H9 (cell line): ENCODE data around the gene PHF21A. TPM values are rescaled to one million over a fixed set of nuclear protein-coding genes. Genes with fewer than 3 reads are reported as not detected.

Experiments
- DNase-seq: peaks from one replicate; pipeline ENCODE4 v3.0.0-alpha.2; 2017
- H2AFZ ChIP-seq: one replicate; pipeline ENCODE4 v1.6.1; 2013; ENCODE audit warnings: mild to moderate bottlenecking, low read length, control low read depth, moderate library complexity
- H2AK5ac ChIP-seq: 2 replicates; pipeline ENCODE4 v1.6.1; 2013; ENCODE audit warnings: low read length, control low read depth, mixed read lengths; ENCODE audit not compliant: insufficient read length
- H2BK120ac ChIP-seq: one replicate; pipeline ENCODE4 v1.6.1; 2013; ENCODE audit warnings: low read depth, mild to moderate bottlenecking, low read length, control low read depth, inconsistent platforms; ENCODE audit not compliant: poor library complexity, severe bottlenecking
- H2BK12ac ChIP-seq: 2 replicates; pipeline ENCODE4 v1.6.1; 2013; ENCODE audit warnings: low read length, control low read depth, mixed read lengths, low read depth; ENCODE audit not compliant: insufficient read length
- H2BK15ac ChIP-seq: 2 replicates; pipeline ENCODE4 v1.6.1; 2013; ENCODE audit warnings: low read depth, low read length, control low read depth
- H2BK20ac ChIP-seq: one replicate; pipeline ENCODE4 v1.6.1; 2013; ENCODE audit warnings: low read depth, mild to moderate bottlenecking, low read length, control low read depth, inconsistent platforms; ENCODE audit not compliant: poor library complexity, severe bottlenecking
- H2BK5ac ChIP-seq: 2 replicates; pipeline ENCODE4 v1.6.1; 2013; ENCODE audit warnings: low read length, control low read depth, mixed read lengths; ENCODE audit not compliant: insufficient read length
- H3K14ac ChIP-seq: 2 replicates; pipeline ENCODE4 v1.6.1; 2013; ENCODE audit warnings: low read length, control low read depth; ENCODE audit not compliant: insufficient read depth
- H3K18ac ChIP-seq: 2 replicates; pipeline ENCODE4 v1.6.1; 2013; ENCODE audit warnings: low read depth, mild to moderate bottlenecking, mixed read lengths, low read length, control low read depth; ENCODE audit not compliant: insufficient read length
- H3K23ac ChIP-seq: 2 replicates; pipeline ENCODE4 v1.6.1; 2013; ENCODE audit warnings: low read length, control low read depth, mixed read lengths, low read depth; ENCODE audit not compliant: insufficient read length
- H3K23me2 ChIP-seq: 2 replicates; pipeline ENCODE4 v1.6.1; 2013; ENCODE audit warnings: low read depth, mild to moderate bottlenecking, mixed read lengths, low read length, control low read depth; ENCODE audit not compliant: insufficient read length, poor library complexity, severe bottlenecking
- H3K27ac ChIP-seq: 2 replicates; pipeline ENCODE4 v1.5.1; 2013; ENCODE audit warnings: low read length, control low read depth, mixed read lengths, low read depth; ENCODE audit not compliant: insufficient read length
- H3K27me3 ChIP-seq: 2 replicates; pipeline ENCODE4 v1.6.1; 2013; ENCODE audit warnings: low read length, control low read depth, inconsistent platforms; ENCODE audit not compliant: insufficient read depth
- H3K4ac ChIP-seq: 2 replicates; pipeline ENCODE4 v1.6.1; 2013; ENCODE audit warnings: low read depth, mild to moderate bottlenecking, control low read depth, inconsistent platforms, low read length, moderate library complexity
- H3K4me1 ChIP-seq: 2 replicates; pipeline ENCODE4 v1.6.1; 2013; ENCODE audit warnings: low read length, control low read depth, inconsistent platforms; ENCODE audit not compliant: insufficient read depth
- H3K4me2 ChIP-seq: 2 replicates; pipeline ENCODE4 v1.6.1; 2013; ENCODE audit warnings: low read length, control low read depth, mixed read lengths; ENCODE audit not compliant: insufficient read length, insufficient read depth
- H3K56ac ChIP-seq: 2 replicates; pipeline ENCODE4 v1.6.1; 2013; ENCODE audit warnings: low read depth, mild to moderate bottlenecking, mixed read lengths, low read length, control low read depth; ENCODE audit not compliant: insufficient read length
- H3K79me1 ChIP-seq: 2 replicates; pipeline ENCODE4 v1.6.1; 2013; ENCODE audit warnings: low read depth, mild to moderate bottlenecking, moderate library complexity, low read length, control low read depth, inconsistent platforms; ENCODE audit not compliant: insufficient read depth, poor library complexity, severe bottlenecking
- H3K79me2 ChIP-seq: 2 replicates; pipeline ENCODE4 v1.6.1; 2013; ENCODE audit warnings: low read length, control low read depth, inconsistent platforms; ENCODE audit not compliant: insufficient read depth
- H3K9ac ChIP-seq: 2 replicates; pipeline ENCODE4 v1.6.1; 2013; ENCODE audit warnings: low read length, control low read depth, mixed read lengths; ENCODE audit not compliant: insufficient read length; ENCODE audit errors: extremely low read depth
- H3K9me3 ChIP-seq: one replicate; pipeline ENCODE4 v1.6.1; 2013; ENCODE audit warnings: low read depth, low read length, inconsistent platforms; ENCODE audit not compliant: control insufficient read depth
- H3T11ph ChIP-seq: one replicate; pipeline ENCODE4 v1.6.1; 2013; ENCODE audit warnings: mild to moderate bottlenecking, low read length, control low read depth, inconsistent platforms
- H4K20me1 ChIP-seq: one replicate; pipeline ENCODE4 v1.6.1; 2013; ENCODE audit not compliant: control insufficient read depth, insufficient read length, insufficient read depth
- H4K5ac ChIP-seq: 2 replicates; pipeline ENCODE4 v1.6.1; 2013; ENCODE audit warnings: low read depth, mild to moderate bottlenecking, mixed read lengths, low read length, control low read depth; ENCODE audit not compliant: insufficient read length
- H4K8ac ChIP-seq: replicated peaks from 2 replicates; pipeline ENCODE4 v1.6.1; 2013; ENCODE audit warnings: low read length, control low read depth, mixed read lengths, low read depth; ENCODE audit not compliant: insufficient read length
- H4K91ac ChIP-seq: 2 replicates; pipeline ENCODE4 v1.6.1; 2013; ENCODE audit warnings: low read depth, mild to moderate bottlenecking, moderate library complexity, mixed read lengths, low read length, control low read depth; ENCODE audit not compliant: insufficient read length
- H3K27ac Mint-ChIP-seq, 3 experiments: 2 replicates in 2 of 3; 3 replicates in 1 of 3; pipeline ENCODE4 v1.8.0; 2020 to 2021; ENCODE audit warnings: mixed read lengths in 3 of 3, mild to moderate bottlenecking in 1 of 3, moderate library complexity in 1 of 3
- H3K27me3 Mint-ChIP-seq: 2 replicates; pipeline ENCODE4 v1.8.0; 2021; ENCODE audit warnings: low read depth, mild to moderate bottlenecking, moderate library complexity, mixed read lengths
- H3K36me3 Mint-ChIP-seq, 3 experiments: 2 replicates in 2 of 3; 3 replicates in 1 of 3; pipeline ENCODE4 v1.8.0; 2020 to 2021; ENCODE audit warnings: low read depth in 3 of 3, mixed read lengths in 3 of 3; ENCODE audit not compliant: insufficient read depth in 1 of 3
- H3K4me1 Mint-ChIP-seq, 2 experiments: 2 replicates each; pipeline ENCODE4 v1.8.0; 2020; ENCODE audit warnings: mixed read lengths in 2 of 2
- H3K4me3 Mint-ChIP-seq, 2 experiments: 2 replicates in 1 of 2; 3 replicates in 1 of 2; pipeline ENCODE4 v1.8.0; 2020 to 2021; ENCODE audit warnings: mild to moderate bottlenecking in 2 of 2, mixed read lengths in 2 of 2, moderate library complexity in 1 of 2
- H3K9me3 Mint-ChIP-seq, 2 experiments: 2 replicates in 1 of 2; 3 replicates in 1 of 2; pipeline ENCODE4 v1.8.0; 2020; ENCODE audit warnings: mild to moderate bottlenecking in 2 of 2, mixed read lengths in 2 of 2, moderate library complexity in 1 of 2
- CTCF ChIP-seq: fragments of 200-600 bp; sonication (generic); conservative IDR thresholded peaks from 3 replicates; pipeline ENCODE4 v1.8.0; 2021; ENCODE audit warnings: antibody characterized with exemption, mild to moderate bottlenecking
- WGBS: extraction: QIAGEN DNeasy Blood & Tissue Kit; methylation state at CpG from one replicate; pipeline ENCODE4 v1.1.7; 2013; ENCODE audit warnings: missing lambda C conversion rate, low lambda C conversion rate, mixed read lengths; ENCODE audit not compliant: insufficient read length; ENCODE audit errors: extremely low coverage; 5-methylcytosine and 5-hydroxymethylcytosine counted together
- total RNA-seq: library from RNA; stranded (reverse); gene quantifications from 2 replicates; pipeline ENCODE4 v1.2.1, GENCODE V29; 2021

The PHF21A gene
- total RNA-seq, 1 experiment from 2014 or later, result 33.8 TPM

GRCh38 chr11:45974806-45975205 lies 146.4 kb downstream of the PHF21A start:
- Histone ChIP-seq H4K8ac (no peak overlapping the region), H2BK20ac (no peak overlapping the region), H3K18ac (no peak overlapping the region), H3K79me2 (no peaks in the 10 kb centered on the region), H4K20me1 (no peaks in the 10 kb centered on the region), H3K9ac (no peak overlapping the region), H2BK12ac (no peak overlapping the region), H3K56ac (no peak overlapping the region), H3K9me3 (no peaks in the 10 kb centered on the region), H3K14ac (no peak overlapping the region), H3K79me1 (no peaks in the 10 kb centered on the region), H4K5ac (no peak overlapping the region), H3T11ph (no peak overlapping the region), H2AK5ac (no peak overlapping the region), H2BK5ac (no peak overlapping the region), H3K23ac (no peak overlapping the region), H3K4me1 (no peaks in the 10 kb centered on the region), H3K27me3 (no peaks in the 10 kb centered on the region), H2BK15ac (no peak overlapping the region), H2BK120ac (no peak overlapping the region), H3K23me2 (no peaks in the 10 kb centered on the region), H2AFZ (no peak overlapping the region), H4K91ac (no peak overlapping the region), H3K4me2 (no peak overlapping the region), H3K27ac (no peak overlapping the region), H3K4ac (no peak overlapping the region)
- Mint-ChIP-seq H3K9me3 (no peaks in the 10 kb centered on the region), H3K27me3 (no peaks in the 10 kb centered on the region), H3K4me1 (peaks cover 0 to 2% of the 10 kb centered on the region in 2 experiments; a peak in 2 of 4 replicates), H3K27ac (no peak overlapping the region), H3K4me3 (no peak overlapping the region), H3K36me3 (peaks cover 5 to 38% (median 24%) of the 10 kb centered on the region in 3 experiments; a peak in 6 of 7 replicates)
- no CpG with 5 or more reads among the region's 1 CpG for WGBS
- no peak for TF ChIP-seq CTCF
- DNase-seq, result no peak
